Astrocyte of the cerebellum (primary cell): ENCODE measurements around the gene DLST.

ENCODE experiments used
- DNase-seq: peaks from one replicate; pipeline ENCODE4 v3.0.0-alpha.2; 2011; ENCODE audit warnings: low read depth
- H3K4me3 ChIP-seq: 2 replicates; pipeline ENCODE4 v1.5.1; 2011; ENCODE audit warnings: mild to moderate bottlenecking, low read depth, low read length, moderate library complexity
- CTCF ChIP-seq: IDR thresholded peaks from 2 replicates; pipeline ENCODE4 v1.5.1; 2012; ENCODE audit warnings: low read length, low read depth, moderate library complexity, mild to moderate bottlenecking; ENCODE audit errors: missing control alignments
- in situ Hi-C: cut with HindIII; loops from 2 replicates; pipeline ENCODE4 v1.10.0; 2017; ENCODE audit warnings: low sequenced_read_pairs

Gene DLST

GRCh38 chr14:74892745-74893144, 11.0 kb downstream of the DLST start:
- no peak overlapping the region for H3K4me3 ChIP-seq
- no peak for DNase-seq
- no peak for TF ChIP-seq CTCF
- in situ Hi-C loops: no loop called here

GRCh38 chr14:74893614-74894091, 11.9 kb downstream of the DLST start:
- H3K4me3 ChIP-seq: no peak overlapping the region

GRCh38 chr14:74896400-74896799, 14.7 kb downstream of the DLST start:
- H3K4me3 ChIP-seq: no peak overlapping the region
- in situ Hi-C loops: no loop called here
- TF ChIP-seq CTCF: no peak
- DNase-seq: no peak

More at GRCh38 chr14:74893614-74894091, 11.9 kb downstream of the DLST start:
- in situ Hi-C loops: no loop called here
- TF ChIP-seq CTCF: no peak
- DNase-seq: no peak

GRCh38 chr14:74897642-74898041, 15.9 kb downstream of the DLST start:
- no peak for DNase-seq
- no peak overlapping the region for H3K4me3 ChIP-seq
- TF ChIP-seq CTCF: no peak
- in situ Hi-C loops: no loop called here

- no peak for DNase-seq
Observed at GRCh38 chr14:74898083-74898482, 16.4 kb downstream of the DLST start.

GRCh38 chr14:74898694-74899093, 17.0 kb downstream of the DLST start:
- in situ Hi-C loops: no loop called here

More at GRCh38 chr14:74898083-74898482, 16.4 kb downstream of the DLST start:
- in situ Hi-C loops: no loop called here
- no peak for TF ChIP-seq CTCF
- no peak overlapping the region for H3K4me3 ChIP-seq

More at GRCh38 chr14:74898694-74899093, 17.0 kb downstream of the DLST start:
- no peak overlapping the region for H3K4me3 ChIP-seq
- no peak for TF ChIP-seq CTCF
- no peak for DNase-seq
